Epithelial cell of proximal tubule (primary cell): ENCODE results near the gene PLXNB2. TPM values are rescaled to one million over a fixed set of nuclear protein-coding genes. Genes with fewer than 3 reads are reported as not detected.

ENCODE experiments used
- DNase-seq: peaks from one replicate; pipeline ENCODE4 v3.0.0-alpha.2; 2011; ENCODE audit warnings: low read depth
- H3K4me3 ChIP-seq: 2 replicates; pipeline ENCODE4 v1.5.1; 2011; ENCODE audit warnings: low read depth, mild to moderate bottlenecking, low read length
- total RNA-seq: library from RNA; depleted of rRNA; stranded (reverse); fragments of >200 nt; gene quantifications from 2 replicates; pipeline ENCODE4 v1.2.3, GENCODE V29; 2015
- TF ChIP-seq, protein P1 (sequence below): conservative IDR thresholded peaks from 2 replicates; pipeline ENCODE4 v1.5.1; 2012; ENCODE audit warnings: low read depth, mild to moderate bottlenecking, low read length

The PLXNB2 gene
- total RNA-seq, 1 donor from 2014 or later = 177 TPM

DNA sequence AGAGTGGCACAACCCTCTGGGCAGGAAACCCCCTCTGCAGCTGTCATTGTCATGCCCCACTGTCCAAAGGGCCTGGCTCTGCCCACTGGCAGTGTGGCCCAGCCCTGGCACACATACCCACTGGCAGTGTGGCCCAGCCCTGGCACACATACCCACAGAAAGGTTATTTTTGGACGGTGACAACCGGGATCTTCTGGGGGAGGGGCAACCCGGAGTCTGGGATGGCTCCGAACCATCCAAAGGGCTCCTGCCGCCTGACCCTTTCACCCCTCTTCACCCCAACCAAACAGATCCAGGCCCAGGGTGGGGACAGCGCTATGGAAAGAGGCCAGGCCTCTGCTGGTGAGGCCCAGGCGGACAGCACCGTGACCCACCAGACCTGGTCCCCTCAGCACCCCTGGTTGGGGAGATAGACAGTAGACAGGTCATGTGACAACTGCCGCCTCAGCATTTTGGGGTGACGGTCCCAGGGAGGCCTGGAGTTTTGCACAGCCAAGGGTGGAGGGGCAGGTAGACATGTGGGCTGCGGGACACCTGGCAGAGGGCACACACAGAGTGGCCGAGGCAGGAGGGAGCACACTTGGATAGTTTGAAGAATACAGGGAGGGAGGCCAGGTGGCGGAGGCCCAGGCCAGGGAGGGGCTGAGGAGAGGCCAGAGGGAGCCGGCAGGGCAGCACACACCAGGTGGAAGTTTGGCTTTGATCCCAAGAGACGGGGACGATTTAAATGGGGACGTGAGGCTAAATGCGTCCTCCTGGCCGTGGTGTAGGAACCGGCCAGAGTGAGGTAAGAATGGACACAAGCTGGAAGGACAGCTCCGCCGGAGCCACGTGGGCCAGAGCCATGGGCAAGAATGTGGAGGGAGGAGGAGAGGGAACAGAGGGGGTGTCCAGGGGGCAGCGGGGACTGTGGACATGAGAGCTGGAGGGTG, 48.8 kb downstream of the PLXNB2 start:
- TF ChIP-seq, protein P1, sequence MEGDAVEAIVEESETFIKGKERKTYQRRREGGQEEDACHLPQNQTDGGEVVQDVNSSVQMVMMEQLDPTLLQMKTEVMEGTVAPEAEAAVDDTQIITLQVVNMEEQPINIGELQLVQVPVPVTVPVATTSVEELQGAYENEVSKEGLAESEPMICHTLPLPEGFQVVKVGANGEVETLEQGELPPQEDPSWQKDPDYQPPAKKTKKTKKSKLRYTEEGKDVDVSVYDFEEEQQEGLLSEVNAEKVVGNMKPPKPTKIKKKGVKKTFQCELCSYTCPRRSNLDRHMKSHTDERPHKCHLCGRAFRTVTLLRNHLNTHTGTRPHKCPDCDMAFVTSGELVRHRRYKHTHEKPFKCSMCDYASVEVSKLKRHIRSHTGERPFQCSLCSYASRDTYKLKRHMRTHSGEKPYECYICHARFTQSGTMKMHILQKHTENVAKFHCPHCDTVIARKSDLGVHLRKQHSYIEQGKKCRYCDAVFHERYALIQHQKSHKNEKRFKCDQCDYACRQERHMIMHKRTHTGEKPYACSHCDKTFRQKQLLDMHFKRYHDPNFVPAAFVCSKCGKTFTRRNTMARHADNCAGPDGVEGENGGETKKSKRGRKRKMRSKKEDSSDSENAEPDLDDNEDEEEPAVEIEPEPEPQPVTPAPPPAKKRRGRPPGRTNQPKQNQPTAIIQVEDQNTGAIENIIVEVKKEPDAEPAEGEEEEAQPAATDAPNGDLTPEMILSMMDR = no peak
- no peak overlapping the region for H3K4me3 ChIP-seq
- no peak for DNase-seq

DNA sequence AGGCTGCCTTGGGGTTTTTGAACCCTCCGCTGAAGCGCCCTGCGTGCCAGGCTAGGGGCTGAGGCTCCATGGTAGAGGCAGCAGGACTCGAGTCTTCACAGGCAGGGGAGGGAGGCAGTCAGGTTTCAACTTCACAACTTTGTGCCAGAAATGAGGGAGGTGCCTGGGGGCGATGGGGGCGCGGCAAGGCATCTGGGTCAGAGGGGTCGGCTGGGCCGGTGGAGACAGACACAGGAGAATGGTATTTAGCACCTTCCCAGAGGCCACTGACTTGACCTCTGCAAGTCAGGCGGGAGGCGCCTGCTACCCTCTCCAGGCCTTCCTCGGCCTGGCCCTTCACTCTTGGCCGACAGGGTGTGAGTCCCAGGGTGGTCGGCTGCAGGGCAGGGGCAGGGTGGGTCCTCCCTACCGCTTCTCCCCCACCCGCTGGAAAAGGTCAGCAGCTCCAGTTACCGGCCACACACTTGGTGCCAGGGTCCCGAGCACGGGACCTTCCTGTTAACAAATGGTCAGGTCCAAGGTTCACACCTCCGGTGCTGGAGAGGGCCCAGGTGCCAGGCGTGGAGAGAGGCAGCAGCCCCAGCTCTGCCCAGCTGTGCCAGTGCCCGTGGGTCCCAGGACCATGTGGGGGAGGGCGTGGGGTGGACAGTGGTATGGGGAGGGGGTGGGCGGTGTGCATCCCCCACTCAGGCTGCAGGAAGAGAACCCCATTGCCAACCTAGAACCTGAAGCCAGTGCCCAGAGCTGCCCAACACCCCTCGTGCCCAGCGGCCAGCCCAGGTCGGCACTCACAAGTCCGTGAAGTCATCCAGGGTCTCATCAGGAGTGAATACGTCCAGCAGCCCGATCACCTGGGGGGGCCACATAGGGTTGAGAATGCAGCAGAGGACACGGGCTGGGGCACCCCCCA, 49.7 kb downstream of the PLXNB2 start:
- no peak for DNase-seq
- H3K4me3 ChIP-seq = no peak overlapping the region
- TF ChIP-seq, protein P1 = no peak

- TF ChIP-seq, protein P1 = no peak
- no peak for DNase-seq
- H3K4me3 ChIP-seq = no peak overlapping the region
Measured at GRCh38 chr22:50257041-50257440, 50.4 kb downstream of the PLXNB2 start.

- no peak overlapping the region for H3K4me3 ChIP-seq
- DNase-seq = no peak
- TF ChIP-seq, protein P1 = no peak
Measured at GRCh38 chr22:50256258-50256862, 51.1 kb downstream of the PLXNB2 start.

DNA sequence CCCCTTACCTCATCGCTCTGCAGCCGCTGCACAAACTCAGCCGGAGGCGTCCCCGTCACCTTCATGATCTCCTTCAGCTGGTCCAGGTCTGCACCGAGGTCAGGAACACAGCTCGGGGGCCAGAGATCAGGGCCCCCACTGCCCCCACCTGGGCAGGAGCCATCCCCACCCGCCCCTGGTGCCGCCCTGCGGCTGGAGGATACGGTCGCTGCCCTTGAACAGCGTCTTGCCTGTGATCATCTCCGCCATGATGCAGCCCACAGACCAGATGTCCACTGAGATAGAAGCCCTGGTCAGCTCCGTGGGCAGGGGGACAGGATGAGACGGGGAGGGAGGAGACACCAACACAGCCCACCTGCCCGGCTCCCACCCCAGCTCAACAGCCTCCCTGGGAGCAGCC, 51.8 kb downstream of the PLXNB2 start:
- H3K4me3 ChIP-seq = no peak overlapping the region
- TF ChIP-seq, protein P1 = no peak

DNA sequence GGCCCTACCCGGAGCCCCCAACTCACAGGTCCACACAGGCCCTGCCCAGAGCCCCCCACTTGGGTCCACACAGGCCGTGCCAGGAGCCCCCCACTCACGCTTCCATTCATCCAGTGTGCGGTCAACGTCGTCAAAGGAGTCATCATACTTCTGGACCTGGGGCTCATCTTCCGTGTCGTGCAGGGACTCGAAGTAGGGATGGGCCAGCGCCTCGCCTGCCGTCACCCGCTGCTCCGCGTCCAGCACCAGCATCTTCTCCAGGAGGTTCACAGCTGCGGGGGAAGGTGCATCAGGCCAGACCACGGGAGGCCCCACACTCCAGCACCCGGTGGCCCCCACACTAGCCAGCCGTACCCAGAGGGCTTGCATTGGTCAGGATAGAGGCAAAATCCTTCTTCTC, 52.3 kb downstream of the PLXNB2 start:
- no peak for DNase-seq
- no peak overlapping the region for H3K4me3 ChIP-seq
- TF ChIP-seq, protein P1 = no peak

More for the DNA sequence above, 51.8 kb downstream of the PLXNB2 start:
- no peak for DNase-seq
